ENCODE results near the gene CCDC85B. TPM values are rescaled to one million over a fixed set of nuclear protein-coding genes. Genes with fewer than 3 reads are reported as not detected.

The CCDC85B gene
- polyA plus RNA-seq, 1 of the 3 experiments (the other 2 are of a cell fraction) = 52.8 TPM

DNA sequence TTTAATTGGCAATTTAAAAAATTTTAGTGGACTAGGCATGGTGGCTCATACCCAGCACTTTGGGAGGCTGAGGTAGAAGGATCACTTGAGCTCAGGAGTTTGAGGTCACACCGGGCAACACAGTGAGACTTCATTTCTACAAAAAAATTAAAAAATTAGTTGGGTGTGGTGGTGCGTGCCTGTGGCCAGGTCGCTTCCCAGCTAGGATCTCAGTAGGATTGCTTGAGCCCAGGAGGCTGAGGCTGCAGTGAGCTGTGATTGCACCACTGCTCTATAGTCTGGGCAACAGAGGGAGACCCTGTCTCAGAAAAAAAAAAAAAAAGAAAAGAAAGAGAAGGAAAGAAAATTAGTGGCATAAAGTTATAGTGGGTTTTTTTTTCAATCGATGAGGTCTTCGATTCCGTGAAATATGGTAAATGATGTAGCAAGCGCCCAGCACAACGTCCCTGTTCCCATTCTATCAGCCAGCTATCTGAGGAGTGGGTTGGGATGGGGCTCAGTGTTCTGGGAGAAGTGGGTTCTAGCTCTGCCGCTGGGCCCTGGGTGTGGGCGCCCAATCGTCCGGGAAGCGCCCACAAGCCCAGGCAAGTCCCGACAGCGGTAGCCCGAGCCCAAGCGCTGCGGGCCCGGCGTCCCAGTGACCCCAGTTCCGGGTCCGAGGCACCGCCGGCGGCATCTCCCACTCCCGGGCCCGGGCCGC lies 8.3 kb downstream of the CCDC85B start:
- Histone ChIP-seq H3K9me3 (no peaks in the 10 kb centered on the region), H4K20me1 (ENCODE audit: insufficient read depth) (peaks cover 53% of the 10 kb centered on the region), H3K4me3 (ENCODE audit: low read depth in 2 of 2, low read length in 1 of 2) (peak overlapping the region; percentile 59 to 82), H3K4me1 (ENCODE audit: control insufficient read depth in 1 of 2, insufficient read depth in 2 of 2, low read depth in 1 of 2, low read length in 1 of 2) (peaks cover 6 to 47% of the 10 kb centered on the region in 2 experiments; a peak in 3 of 4 replicates), H3K79me2 (ENCODE audit: insufficient read depth) (peaks cover 87% of the 10 kb centered on the region), H3K36me3 (replicated peaks in 1 of 2; ENCODE audit: control insufficient read depth in 1 of 2, insufficient read depth in 2 of 2, low read length in 1 of 2) (peaks cover 0 to 35% of the 10 kb centered on the region in 2 experiments), H3K9ac (peak overlapping the region; percentile 97), H3K27ac (ENCODE audit: low read depth in 2 of 2, low read length in 1 of 2) (peak overlapping the region in 1 of 2 experiments; percentile 95; a peak in 3 of 4 replicates), H3K9me2 (no peaks in the 10 kb centered on the region), H3K27me3 (ENCODE audit: insufficient read depth) (no peaks in the 10 kb centered on the region), H2AFZ (ENCODE audit: low read depth) (no peak overlapping the region), H3K4me2 (peak overlapping the region; percentile 89), H3F3A (replicated peaks; ENCODE audit: insufficient read depth) (peaks cover 64% of the 10 kb centered on the region)
- ChIA-PET POLR2A (no interaction called here), CTCF (interaction anchor here (0.6 to 4.6 kb wide), 5 partner anchors 10 to 67 kb away, joined by 3 to 36 read pairs (median 20); partner anchors contain the start of genes CCDC85B and FIBP)
- no peak for DNase-seq
- WGBS (ENCODE audit: low lambda C conversion rate) = 27% methylated on average over 8 of the region's 28 CpGs
- TF ChIP-seq GABPA (IDR thresholded peaks at IDR 0.05; ENCODE audit: low read depth) = no peak; the same call in 1 of the 2 replicates
- TF ChIP-seq ELF1 (IDR thresholded peaks at IDR 0.05) = peak; percentile 64; the same call in 1 of the 2 replicates
- TF ChIP-seq TAF1 (IDR thresholded peaks at IDR 0.05; ENCODE audit: borderline replicate concordance, low read depth, low read length) = peak; percentile 40; the same call in 1 of the 2 replicates

DNA sequence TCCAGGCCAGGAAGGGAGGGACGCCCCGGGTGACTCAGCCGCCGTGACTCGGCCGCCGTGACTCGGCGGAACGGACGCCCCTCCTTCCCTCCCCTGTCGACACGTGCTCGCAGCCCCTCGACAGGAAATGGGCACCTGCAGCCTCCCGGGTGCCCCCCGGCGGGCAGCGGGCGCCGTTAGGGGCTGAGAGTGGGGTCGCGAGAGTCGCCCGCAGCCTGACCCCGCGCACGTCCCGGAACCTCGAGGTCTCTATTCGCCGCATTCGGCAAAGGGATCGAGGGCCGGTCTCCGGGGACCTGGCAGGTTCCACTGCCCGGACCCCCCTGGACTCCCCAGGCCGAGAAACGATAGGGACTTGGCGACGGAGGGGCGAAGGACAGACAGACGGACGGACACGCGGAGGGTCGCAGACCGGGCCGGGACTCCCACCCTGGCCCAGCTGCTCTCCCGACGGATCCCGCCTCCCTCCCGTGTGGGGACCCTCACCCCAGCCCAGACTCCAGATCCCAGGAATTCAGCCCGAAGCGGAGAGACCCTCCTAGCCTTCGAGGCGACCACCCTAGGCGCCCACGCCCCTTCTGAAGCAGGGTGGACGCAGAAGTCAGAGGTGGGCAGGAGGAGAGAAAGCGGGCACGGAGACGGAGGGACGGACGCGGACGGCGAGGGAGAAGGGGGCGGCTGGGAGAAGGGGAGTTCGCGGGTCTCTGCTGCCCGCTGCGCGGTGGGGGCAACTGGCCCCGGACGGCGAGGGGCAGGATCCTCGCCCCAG lies 9.1 kb downstream of the CCDC85B start:
- 0% methylated on average over 8 of the region's 78 CpGs for WGBS (ENCODE audit: low lambda C conversion rate)
- Histone ChIP-seq H2AFZ (ENCODE audit: low read depth) (no peak overlapping the region), H3K4me1 (ENCODE audit: control insufficient read depth in 1 of 2, insufficient read depth in 2 of 2, low read depth in 1 of 2, low read length in 1 of 2) (peaks cover 0 to 44% of the 10 kb centered on the region in 2 experiments; a peak in 3 of 4 replicates)
- TF ChIP-seq MXI1 (IDR thresholded peaks at IDR 0.05; ENCODE audit: low read depth, low read length) = no peak
- no peak for TF ChIP-seq RFX5 (IDR thresholded peaks at IDR 0.05; ENCODE audit: low read length)
- no peak for TF ChIP-seq EZH2phosphoT487 (IDR thresholded peaks at IDR 0.05; ENCODE audit: borderline replicate concordance, low read depth)
- TF ChIP-seq, protein P1, sequence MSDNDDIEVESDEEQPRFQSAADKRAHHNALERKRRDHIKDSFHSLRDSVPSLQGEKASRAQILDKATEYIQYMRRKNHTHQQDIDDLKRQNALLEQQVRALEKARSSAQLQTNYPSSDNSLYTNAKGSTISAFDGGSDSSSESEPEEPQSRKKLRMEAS (IDR thresholded peaks at IDR 0.05; ENCODE audit: low read depth) = peak; percentile 97
- TF ChIP-seq EP300 (IDR thresholded peaks at IDR 0.05; ENCODE audit: borderline replicate concordance in 1 of 2, low read depth in 1 of 2, low read length in 1 of 2) = peak in 1 of 2 experiments; percentile 61; a peak in 1 of 4 replicates
- TF ChIP-seq RCOR1 (IDR thresholded peaks at IDR 0.05; ENCODE audit: low read length) = no peak
- peak; percentile 60; the same call in 1 of the 2 replicates for TF ChIP-seq RXRA (IDR thresholded peaks at IDR 0.05; ENCODE audit: borderline replicate concordance, low read depth)
- TF ChIP-seq YY1 (IDR thresholded peaks at IDR 0.05; ENCODE audit: low read depth) = peak; percentile 40; the same call in 1 of the 2 replicates
- TF ChIP-seq GABPA (IDR thresholded peaks at IDR 0.05; ENCODE audit: low read depth) = 0 out of 2 replicates have a peak, but pooled peaks have one; percentile 29
- TF ChIP-seq, protein P2, sequence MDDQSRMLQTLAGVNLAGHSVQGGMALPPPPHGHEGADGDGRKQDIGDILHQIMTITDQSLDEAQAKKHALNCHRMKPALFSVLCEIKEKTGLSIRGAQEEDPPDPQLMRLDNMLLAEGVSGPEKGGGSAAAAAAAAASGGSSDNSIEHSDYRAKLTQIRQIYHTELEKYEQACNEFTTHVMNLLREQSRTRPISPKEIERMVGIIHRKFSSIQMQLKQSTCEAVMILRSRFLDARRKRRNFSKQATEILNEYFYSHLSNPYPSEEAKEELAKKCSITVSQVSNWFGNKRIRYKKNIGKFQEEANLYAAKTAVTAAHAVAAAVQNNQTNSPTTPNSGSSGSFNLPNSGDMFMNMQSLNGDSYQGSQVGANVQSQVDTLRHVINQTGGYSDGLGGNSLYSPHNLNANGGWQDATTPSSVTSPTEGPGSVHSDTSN (IDR thresholded peaks at IDR 0.05) = no peak
- TF ChIP-seq ELF1 (IDR thresholded peaks at IDR 0.05) = peak; percentile 3; the same call in 1 of the 2 replicates
- TF ChIP-seq, protein P3, sequence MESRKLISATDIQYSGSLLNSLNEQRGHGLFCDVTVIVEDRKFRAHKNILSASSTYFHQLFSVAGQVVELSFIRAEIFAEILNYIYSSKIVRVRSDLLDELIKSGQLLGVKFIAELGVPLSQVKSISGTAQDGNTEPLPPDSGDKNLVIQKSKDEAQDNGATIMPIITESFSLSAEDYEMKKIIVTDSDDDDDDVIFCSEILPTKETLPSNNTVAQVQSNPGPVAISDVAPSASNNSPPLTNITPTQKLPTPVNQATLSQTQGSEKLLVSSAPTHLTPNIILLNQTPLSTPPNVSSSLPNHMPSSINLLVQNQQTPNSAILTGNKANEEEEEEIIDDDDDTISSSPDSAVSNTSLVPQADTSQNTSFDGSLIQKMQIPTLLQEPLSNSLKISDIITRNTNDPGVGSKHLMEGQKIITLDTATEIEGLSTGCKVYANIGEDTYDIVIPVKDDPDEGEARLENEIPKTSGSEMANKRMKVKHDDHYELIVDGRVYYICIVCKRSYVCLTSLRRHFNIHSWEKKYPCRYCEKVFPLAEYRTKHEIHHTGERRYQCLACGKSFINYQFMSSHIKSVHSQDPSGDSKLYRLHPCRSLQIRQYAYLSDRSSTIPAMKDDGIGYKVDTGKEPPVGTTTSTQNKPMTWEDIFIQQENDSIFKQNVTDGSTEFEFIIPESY (IDR thresholded peaks at IDR 0.05; ENCODE audit: borderline replicate concordance, low read depth) = peak; percentile 55; the same call in 1 of the 2 replicates
- TF ChIP-seq, protein P4, sequence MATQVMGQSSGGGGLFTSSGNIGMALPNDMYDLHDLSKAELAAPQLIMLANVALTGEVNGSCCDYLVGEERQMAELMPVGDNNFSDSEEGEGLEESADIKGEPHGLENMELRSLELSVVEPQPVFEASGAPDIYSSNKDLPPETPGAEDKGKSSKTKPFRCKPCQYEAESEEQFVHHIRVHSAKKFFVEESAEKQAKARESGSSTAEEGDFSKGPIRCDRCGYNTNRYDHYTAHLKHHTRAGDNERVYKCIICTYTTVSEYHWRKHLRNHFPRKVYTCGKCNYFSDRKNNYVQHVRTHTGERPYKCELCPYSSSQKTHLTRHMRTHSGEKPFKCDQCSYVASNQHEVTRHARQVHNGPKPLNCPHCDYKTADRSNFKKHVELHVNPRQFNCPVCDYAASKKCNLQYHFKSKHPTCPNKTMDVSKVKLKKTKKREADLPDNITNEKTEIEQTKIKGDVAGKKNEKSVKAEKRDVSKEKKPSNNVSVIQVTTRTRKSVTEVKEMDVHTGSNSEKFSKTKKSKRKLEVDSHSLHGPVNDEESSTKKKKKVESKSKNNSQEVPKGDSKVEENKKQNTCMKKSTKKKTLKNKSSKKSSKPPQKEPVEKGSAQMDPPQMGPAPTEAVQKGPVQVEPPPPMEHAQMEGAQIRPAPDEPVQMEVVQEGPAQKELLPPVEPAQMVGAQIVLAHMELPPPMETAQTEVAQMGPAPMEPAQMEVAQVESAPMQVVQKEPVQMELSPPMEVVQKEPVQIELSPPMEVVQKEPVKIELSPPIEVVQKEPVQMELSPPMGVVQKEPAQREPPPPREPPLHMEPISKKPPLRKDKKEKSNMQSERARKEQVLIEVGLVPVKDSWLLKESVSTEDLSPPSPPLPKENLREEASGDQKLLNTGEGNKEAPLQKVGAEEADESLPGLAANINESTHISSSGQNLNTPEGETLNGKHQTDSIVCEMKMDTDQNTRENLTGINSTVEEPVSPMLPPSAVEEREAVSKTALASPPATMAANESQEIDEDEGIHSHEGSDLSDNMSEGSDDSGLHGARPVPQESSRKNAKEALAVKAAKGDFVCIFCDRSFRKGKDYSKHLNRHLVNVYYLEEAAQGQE (IDR thresholded peaks at IDR 0.05; ENCODE audit: low read depth, low read length) = peak; percentile 28; the same call in 1 of the 2 replicates
- TF ChIP-seq SMC3 (IDR thresholded peaks at IDR 0.05; ENCODE audit: low read depth, low read length) = no peak
- peak; percentile 62; the same call in 1 of the 2 replicates for TF ChIP-seq JUND (IDR thresholded peaks at IDR 0.05)
- no peak; the same call in 1 of the 2 replicates for TF ChIP-seq NFIC (IDR thresholded peaks at IDR 0.05; ENCODE audit: borderline replicate concordance)

More for the DNA sequence above, 9.1 kb downstream of the CCDC85B start:
- Histone ChIP-seq H3K9me3 (no peaks in the 10 kb centered on the region), H3K79me2 (ENCODE audit: insufficient read depth) (peaks cover 87% of the 10 kb centered on the region), H3K4me2 (peak overlapping the region; percentile 89), H3K9me2 (no peaks in the 10 kb centered on the region), H3K36me3 (replicated peaks in 1 of 2; ENCODE audit: control insufficient read depth in 1 of 2, insufficient read depth in 2 of 2, low read length in 1 of 2) (peaks cover 0 to 35% of the 10 kb centered on the region in 2 experiments), H4K20me1 (ENCODE audit: insufficient read depth) (peaks cover 45% of the 10 kb centered on the region), H3F3A (replicated peaks; ENCODE audit: insufficient read depth) (peaks cover 65% of the 10 kb centered on the region), H3K27me3 (ENCODE audit: insufficient read depth) (no peaks in the 10 kb centered on the region), H3K27ac (ENCODE audit: low read depth in 2 of 2, low read length in 1 of 2) (peak overlapping the region in 1 of 2 experiments; percentile 95; a peak in 3 of 4 replicates), H3K4me3 (ENCODE audit: low read depth in 2 of 2, low read length in 1 of 2) (peak overlapping the region; percentile 59 to 82), H3K9ac (peak overlapping the region; percentile 97)
- POLR2A ChIA-PET = no interaction called here
- DNase-seq = peak; percentile 71
- CTCF ChIA-PET = interaction anchor here (1.0 to 4.6 kb wide), 4 partner anchors 11 to 40 kb away, joined by 3 to 36 read pairs (median 35); partner anchors contain the start of genes CCDC85B, FIBP and MUS81

Data from SK-N-SH (cell line).